A549 (cell line): ENCODE data around the gene VWA5B2.

ENCODE experiments used
- FOSL2 ChIP-seq, 2 experiments: fragments of 450-650 bp in 1 of 2; fragments of >200 bp in 1 of 2; sonication (Bioruptor Twin) in 1 of 2; formaldehyde crosslinking; IDR thresholded peaks; 2 replicates each; pipeline versions ENCODE4 v1.5.0 to v1.6.1; 2016 to 2020; ENCODE audit warnings: mild to moderate bottlenecking in 1 of 2, moderate library complexity in 1 of 2
- JUNB ChIP-seq: fragments of >200 bp; sonication (Bioruptor Twin); formaldehyde crosslinking; IDR thresholded peaks from 2 replicates; pipeline ENCODE4 v1.6.1; 2016
- PHF8 ChIP-seq: fragments of 200-600 bp; sonication (generic); IDR thresholded peaks from 2 replicates; pipeline ENCODE4 v1.6.1; 2016; ENCODE audit warnings: low read depth, mild to moderate bottlenecking, antibody characterized with exemption, moderate library complexity, borderline replicate concordance
- TF ChIP-seq, protein P1 (sequence below): fragments of >200 bp; sonication (Bioruptor Twin); formaldehyde crosslinking; IDR thresholded peaks from 3 replicates; pipeline ENCODE4 v1.5.1; 2016
- TF ChIP-seq, protein P2 (sequence below): fragments of 150-350 bp; IDR thresholded peaks from 2 replicates; pipeline ENCODE4 v1.6.1; 2014; ENCODE audit warnings: low read depth, mild to moderate bottlenecking, low read length

DNA sequence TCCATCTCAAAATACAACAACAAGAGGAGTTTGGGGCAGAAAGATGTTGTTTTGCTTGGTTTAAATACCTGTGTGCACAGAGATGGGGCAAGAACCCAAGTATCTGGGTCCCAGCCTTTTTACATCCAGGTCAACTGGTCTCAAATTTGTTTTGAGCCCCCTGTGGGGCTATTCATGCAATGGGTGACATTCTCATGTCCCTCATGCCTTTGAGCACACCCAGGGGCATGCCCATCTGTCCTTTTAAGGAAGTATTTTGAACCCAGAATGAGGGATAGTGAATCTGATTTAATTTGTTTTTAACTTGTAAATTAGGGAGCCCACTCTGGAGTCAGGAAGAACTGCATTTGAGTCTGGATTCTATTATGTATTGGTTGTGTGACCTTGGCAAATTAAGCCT lies 28.6 kb upstream of the VWA5B2 start:
- TF ChIP-seq, protein P1, sequence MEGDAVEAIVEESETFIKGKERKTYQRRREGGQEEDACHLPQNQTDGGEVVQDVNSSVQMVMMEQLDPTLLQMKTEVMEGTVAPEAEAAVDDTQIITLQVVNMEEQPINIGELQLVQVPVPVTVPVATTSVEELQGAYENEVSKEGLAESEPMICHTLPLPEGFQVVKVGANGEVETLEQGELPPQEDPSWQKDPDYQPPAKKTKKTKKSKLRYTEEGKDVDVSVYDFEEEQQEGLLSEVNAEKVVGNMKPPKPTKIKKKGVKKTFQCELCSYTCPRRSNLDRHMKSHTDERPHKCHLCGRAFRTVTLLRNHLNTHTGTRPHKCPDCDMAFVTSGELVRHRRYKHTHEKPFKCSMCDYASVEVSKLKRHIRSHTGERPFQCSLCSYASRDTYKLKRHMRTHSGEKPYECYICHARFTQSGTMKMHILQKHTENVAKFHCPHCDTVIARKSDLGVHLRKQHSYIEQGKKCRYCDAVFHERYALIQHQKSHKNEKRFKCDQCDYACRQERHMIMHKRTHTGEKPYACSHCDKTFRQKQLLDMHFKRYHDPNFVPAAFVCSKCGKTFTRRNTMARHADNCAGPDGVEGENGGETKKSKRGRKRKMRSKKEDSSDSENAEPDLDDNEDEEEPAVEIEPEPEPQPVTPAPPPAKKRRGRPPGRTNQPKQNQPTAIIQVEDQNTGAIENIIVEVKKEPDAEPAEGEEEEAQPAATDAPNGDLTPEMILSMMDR: no peak
- no peak for TF ChIP-seq FOSL2 (IDR thresholded peaks at IDR 0.05)
- TF ChIP-seq FOSL2 (CRISPR knock-in tag; IDR thresholded peaks at IDR 0.05): no peak
- TF ChIP-seq, protein P2, sequence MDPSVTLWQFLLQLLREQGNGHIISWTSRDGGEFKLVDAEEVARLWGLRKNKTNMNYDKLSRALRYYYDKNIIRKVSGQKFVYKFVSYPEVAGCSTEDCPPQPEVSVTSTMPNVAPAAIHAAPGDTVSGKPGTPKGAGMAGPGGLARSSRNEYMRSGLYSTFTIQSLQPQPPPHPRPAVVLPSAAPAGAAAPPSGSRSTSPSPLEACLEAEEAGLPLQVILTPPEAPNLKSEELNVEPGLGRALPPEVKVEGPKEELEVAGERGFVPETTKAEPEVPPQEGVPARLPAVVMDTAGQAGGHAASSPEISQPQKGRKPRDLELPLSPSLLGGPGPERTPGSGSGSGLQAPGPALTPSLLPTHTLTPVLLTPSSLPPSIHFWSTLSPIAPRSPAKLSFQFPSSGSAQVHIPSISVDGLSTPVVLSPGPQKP: no peak
- TF ChIP-seq JUNB: no peak
- no peak for TF ChIP-seq PHF8
